GM12874 (cell line): ENCODE data around the gene CLN6.

Experiments
- CTCF ChIP-seq: IDR thresholded peaks from 2 replicates; pipeline ENCODE4 v1.5.1; 2011; ENCODE audit warnings: low read depth, mild to moderate bottlenecking, control low read depth, low read length, moderate library complexity; ENCODE audit not compliant: insufficient read depth

Gene CLN6

GRCh38 chr15:68275165-68275746, 45.7 kb upstream of the CLN6 start:
- TF ChIP-seq CTCF: no peak

DNA sequence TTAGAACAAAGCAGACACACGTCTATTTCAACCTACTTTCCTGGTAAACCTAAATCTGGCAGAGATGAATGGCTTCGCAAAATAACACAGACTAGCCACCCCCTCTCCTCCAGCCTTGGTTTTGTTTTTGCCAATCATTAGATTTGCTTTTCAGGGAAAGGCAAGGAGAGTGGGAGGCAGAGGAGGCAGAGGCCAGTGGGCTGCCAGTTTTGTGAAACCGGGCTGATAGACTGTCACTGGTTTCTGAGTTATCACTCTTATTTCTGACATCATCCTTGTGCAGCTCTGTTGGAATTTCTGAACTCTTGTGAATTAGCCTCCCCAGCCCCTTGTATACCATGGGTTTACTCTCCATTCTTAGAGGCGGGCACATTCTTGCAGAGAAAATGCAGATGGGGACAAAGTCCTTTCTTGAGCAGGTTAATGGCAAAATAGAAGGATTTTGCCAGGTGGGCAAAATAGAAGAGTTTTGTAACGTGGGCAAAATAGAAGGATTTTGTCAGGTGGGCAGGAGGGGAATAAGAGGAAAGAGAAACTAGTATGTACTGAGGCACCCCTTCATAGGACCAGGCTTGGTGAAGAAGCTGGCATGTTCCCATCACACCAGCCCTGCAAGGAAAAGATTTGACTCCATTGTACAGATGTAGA, 44.8 kb upstream of the CLN6 start:
- TF ChIP-seq CTCF: no peak

DNA sequence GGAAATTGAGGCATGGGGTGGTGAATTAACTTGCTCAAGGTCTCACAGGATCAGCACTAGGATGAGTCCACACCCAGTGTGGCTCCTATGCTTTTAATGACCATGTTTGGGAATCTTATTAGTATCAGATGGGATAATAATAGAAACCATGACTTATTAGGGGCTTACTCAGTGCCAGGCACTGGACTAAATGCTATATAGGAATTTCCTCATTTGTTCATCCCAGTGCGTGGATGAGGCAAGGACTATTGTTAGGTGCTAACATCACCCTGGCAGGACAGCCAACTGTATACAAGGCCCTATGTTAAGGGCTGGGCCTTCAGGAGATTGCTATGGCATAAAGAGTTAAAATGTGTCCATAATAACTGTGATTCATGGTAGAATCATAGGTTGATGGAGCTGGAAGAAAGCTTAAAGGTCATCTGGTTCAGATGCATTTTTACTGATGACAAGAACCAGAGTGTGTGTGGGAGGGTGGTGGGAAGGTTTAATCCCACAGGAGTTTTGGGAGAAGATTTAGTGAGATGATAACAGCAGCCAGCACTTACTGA, 43.3 kb upstream of the CLN6 start:
- TF ChIP-seq CTCF: no peak

DNA sequence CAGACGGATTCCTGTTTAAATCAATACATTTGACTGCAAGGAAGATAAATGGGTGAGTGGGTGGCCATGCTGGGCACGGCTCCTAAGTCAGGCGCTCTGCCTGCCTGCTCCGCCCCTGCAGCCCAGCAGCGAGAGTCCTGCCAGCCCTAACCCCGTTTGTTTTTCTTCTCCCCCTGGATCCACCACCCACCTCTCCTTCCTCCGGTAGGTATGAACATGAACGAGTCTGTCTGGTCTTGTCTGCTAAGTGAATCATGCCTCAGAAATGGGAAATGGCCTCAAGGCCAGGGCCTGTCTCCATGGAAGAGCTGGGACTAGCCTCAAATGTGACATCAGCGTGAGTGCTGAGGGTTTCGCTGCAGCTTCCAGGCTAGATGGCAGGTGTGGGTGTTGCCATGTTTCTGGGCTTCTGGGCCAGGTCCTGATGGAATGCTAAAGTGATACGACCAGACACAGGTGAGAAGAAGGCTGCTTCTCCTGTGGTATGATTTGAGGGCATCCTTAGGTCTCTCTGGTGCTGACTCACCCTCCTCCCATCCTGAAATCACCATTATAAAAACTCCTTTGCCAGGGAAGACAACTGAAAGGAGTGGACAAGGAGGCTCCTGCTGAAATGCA, 42.4 kb upstream of the CLN6 start:
- TF ChIP-seq CTCF: no peak

DNA sequence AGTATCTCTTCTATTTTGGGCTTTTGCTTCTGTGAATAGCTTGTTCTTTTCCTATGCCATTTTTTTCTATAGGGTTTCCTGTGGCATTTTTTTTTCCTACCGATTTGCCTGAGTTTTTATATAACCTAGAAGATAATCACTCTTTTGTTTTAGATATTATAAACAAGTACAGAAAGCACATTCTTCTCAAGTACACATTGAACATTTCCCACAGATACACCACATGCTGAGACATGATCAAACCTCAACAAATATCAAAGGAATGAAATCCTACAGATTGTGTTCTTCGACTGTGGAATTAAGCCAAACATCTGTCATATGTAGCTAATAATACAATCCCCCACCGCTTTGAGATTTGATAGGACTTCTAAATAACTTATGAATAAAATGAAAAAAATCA, 38.9 kb upstream of the CLN6 start:
- TF ChIP-seq CTCF: no peak

DNA sequence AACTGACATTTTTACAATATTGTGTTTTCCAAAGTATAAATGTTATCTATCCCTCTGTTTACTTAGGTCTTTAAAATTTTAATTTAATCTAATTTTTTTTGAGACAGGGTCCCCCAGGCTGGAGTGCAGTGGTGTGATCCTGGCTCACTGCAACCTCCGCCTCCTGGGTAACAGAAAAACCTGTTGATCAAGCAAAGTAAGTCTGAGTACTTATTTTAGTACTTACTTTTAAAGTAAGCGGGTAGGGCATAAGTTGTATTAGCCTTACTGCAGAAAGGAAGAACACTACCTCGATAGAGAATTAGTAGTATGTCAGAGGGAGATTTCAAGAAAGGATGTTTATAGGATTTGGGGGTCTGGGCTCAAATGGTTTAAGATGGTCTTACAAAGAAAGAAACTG, 36.1 kb upstream of the CLN6 start:
- TF ChIP-seq CTCF: no peak

GRCh38 chr15:68265081-68265480, 35.6 kb upstream of the CLN6 start:
- no peak for TF ChIP-seq CTCF
